PFSK-1 (cell line): Measurements from ENCODE around the gene DLST.

Experiments used
- FOXP2 ChIP-seq: optimal IDR thresholded peaks from 2 replicates; pipeline ENCODE3; 2011; ENCODE audit warnings: borderline replicate concordance, control low read depth, inconsistent platforms; ENCODE audit not compliant: insufficient read depth; ENCODE audit errors: extremely low read length, extremely low read depth
- POLR2AphosphoS5 ChIP-seq: IDR thresholded peaks from 2 replicates; pipeline ENCODE4 v1.6.1; 2012; ENCODE audit warnings: low read depth, mild to moderate bottlenecking, control low read depth, low read length, moderate library complexity
- SIN3A ChIP-seq: IDR thresholded peaks from 2 replicates; pipeline ENCODE4 v1.6.1; 2012; ENCODE audit warnings: mild to moderate bottlenecking, low read length, moderate library complexity, borderline replicate concordance; ENCODE audit not compliant: insufficient read depth
- TAF1 ChIP-seq: IDR thresholded peaks from 2 replicates; pipeline ENCODE4 v1.6.1; 2012; ENCODE audit warnings: low read length, control low read depth, borderline replicate concordance; ENCODE audit not compliant: insufficient read depth
- TF ChIP-seq, protein P1 (sequence below), 2 experiments: IDR thresholded peaks; 2 replicates each; pipeline versions ENCODE4 v1.6.1 to v1.8.0; 2011 to 2012; ENCODE audit warnings: low read depth in 2 of 2, low read length in 2 of 2, control low read depth in 1 of 2, inconsistent platforms in 1 of 2, mild to moderate bottlenecking in 1 of 2, moderate library complexity in 1 of 2; ENCODE audit not compliant: insufficient read depth in 1 of 2

Gene DLST

DNA sequence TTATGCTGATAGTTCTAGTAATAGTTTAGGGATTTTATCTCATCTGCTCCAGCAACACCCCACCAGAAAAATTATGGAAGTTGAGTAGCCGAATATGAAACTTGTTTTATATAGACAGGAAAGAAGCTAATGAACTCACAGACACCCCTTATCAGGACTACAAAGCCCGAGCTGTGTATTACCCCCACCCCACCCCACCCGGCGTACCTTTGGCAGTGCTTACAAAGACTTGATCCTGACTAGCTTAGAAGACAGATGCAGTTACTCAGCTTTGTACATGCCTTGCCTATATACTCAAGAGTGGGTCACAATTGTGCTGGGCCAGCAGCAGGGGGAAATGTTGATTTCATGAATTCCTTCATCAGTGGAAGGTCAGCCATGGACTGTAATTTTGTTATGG is 28.1 kb upstream of the DLST start:
- TF ChIP-seq, protein P1, sequence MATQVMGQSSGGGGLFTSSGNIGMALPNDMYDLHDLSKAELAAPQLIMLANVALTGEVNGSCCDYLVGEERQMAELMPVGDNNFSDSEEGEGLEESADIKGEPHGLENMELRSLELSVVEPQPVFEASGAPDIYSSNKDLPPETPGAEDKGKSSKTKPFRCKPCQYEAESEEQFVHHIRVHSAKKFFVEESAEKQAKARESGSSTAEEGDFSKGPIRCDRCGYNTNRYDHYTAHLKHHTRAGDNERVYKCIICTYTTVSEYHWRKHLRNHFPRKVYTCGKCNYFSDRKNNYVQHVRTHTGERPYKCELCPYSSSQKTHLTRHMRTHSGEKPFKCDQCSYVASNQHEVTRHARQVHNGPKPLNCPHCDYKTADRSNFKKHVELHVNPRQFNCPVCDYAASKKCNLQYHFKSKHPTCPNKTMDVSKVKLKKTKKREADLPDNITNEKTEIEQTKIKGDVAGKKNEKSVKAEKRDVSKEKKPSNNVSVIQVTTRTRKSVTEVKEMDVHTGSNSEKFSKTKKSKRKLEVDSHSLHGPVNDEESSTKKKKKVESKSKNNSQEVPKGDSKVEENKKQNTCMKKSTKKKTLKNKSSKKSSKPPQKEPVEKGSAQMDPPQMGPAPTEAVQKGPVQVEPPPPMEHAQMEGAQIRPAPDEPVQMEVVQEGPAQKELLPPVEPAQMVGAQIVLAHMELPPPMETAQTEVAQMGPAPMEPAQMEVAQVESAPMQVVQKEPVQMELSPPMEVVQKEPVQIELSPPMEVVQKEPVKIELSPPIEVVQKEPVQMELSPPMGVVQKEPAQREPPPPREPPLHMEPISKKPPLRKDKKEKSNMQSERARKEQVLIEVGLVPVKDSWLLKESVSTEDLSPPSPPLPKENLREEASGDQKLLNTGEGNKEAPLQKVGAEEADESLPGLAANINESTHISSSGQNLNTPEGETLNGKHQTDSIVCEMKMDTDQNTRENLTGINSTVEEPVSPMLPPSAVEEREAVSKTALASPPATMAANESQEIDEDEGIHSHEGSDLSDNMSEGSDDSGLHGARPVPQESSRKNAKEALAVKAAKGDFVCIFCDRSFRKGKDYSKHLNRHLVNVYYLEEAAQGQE (IDR thresholded peaks at IDR 0.05; ENCODE audit: insufficient read depth in 1 of 2, low read depth in 2 of 2, low read length in 2 of 2) = no peak
- no peak for TF ChIP-seq FOXP2
- no peak for TF ChIP-seq TAF1
- TF ChIP-seq POLR2AphosphoS5 = no peak
- TF ChIP-seq SIN3A = no peak

DNA sequence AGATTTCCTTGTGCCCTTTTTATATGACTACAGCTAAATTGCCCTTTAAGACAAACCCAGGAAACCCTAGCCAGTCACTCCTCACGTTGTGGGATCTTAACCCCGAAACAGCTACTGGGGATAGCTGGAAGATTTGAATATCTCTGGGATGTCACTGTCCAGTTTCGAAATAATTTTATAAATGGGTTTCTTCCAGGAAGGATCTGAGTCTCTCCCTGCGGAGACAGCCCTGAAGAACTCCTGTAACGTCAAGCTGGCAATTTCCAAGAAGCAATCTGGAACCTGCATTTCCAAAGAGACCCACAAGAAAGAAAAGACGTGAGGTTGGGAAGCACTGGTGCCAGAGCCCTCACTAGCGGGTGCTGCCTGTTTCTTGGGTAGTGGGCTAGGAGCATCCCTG is 26.7 kb upstream of the DLST start:
- TF ChIP-seq SIN3A (no peak), TAF1 (no peak), FOXP2 (no peak), POLR2AphosphoS5 (no peak)
- TF ChIP-seq, protein P1 (IDR thresholded peaks at IDR 0.05; ENCODE audit: insufficient read depth in 1 of 2, low read depth in 2 of 2, low read length in 2 of 2) = no peak

DNA sequence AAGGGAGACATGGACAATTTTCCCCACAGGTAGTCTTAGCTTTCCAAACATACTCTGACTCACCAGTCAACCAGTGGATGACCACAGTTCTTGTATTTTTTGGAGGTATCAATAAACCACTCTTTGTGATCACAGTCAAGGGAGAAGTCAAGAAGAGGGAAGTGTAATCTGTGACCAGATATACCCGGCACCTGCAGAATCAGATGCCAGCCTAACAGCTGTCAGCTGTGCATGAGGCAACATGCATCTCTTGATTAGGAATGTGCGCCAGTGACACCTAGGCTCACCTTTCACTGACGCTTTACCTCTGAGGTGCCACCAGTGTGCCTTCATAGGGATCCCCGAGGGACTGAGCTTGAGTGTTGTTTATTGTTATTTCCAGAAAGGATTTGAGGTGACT is 25.8 kb upstream of the DLST start:
- TF ChIP-seq, protein P1 (IDR thresholded peaks at IDR 0.05; ENCODE audit: insufficient read depth in 1 of 2, low read depth in 2 of 2, low read length in 2 of 2) = no peak
- no peak for TF ChIP-seq SIN3A
- TF ChIP-seq FOXP2 = no peak
- no peak for TF ChIP-seq TAF1
- TF ChIP-seq POLR2AphosphoS5 = no peak

DNA sequence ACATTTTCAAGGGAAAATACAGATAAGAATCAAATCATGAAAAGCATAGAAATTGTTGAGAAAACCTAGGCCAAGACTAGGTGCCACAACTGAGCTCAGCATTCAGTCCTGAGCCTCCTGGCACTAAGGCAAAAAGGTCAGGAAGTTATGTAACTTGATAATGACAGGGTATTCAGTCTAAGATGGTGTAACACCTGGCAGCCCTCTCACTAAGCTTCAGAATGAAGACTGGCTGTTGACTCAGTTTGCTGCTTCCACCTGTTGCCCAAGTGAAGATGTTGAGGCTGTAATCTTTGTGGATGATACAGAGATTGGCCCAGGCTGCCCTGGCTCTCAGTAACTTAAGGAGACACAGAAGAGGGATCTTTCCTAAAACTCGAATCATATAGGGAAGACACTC is 25.4 kb upstream of the DLST start:
- TF ChIP-seq TAF1 (no peak), SIN3A (no peak), POLR2AphosphoS5 (no peak), FOXP2 (no peak)
- TF ChIP-seq, protein P1 (IDR thresholded peaks at IDR 0.05; ENCODE audit: insufficient read depth in 1 of 2, low read depth in 2 of 2, low read length in 2 of 2) = no peak

DNA sequence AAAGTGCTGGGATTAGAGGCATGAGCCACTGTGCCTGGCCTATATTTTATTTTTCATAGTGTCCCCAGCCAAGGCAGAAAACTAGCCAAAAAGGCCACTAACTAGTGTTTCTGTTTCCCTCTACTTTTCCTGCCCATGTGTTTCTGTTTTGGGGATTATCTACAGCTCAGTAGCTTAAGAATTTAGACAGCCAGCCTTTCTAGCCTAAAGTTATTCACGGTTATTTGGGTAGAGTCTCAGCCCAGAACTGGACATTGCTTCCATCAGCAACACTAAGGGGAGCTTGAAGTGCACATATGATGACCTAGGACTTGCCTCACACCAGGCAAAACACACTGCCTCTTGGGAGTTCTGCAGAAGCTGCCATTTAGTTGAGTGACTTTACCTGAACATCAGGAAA is 23.7 kb upstream of the DLST start:
- TF ChIP-seq TAF1 (no peak), FOXP2 (no peak), SIN3A (no peak), POLR2AphosphoS5 (no peak)
- TF ChIP-seq, protein P1 (IDR thresholded peaks at IDR 0.05; ENCODE audit: insufficient read depth in 1 of 2, low read depth in 2 of 2, low read length in 2 of 2) = no peak
